Activated naive CD8-positive, alpha-beta T cell treated with anti-CD3 and anti-CD28 coated beads, Interleukin-2, amount 50 U/mL, for 16 hours (primary cell): Measurements from ENCODE around the gene PPP1R14B.

Experiments
- DNase-seq: peaks from one replicate; pipeline ENCODE4 v3.0.0-alpha.2; 2020; ENCODE audit warnings: low read depth, low spot score

PPP1R14B gene

DNA sequence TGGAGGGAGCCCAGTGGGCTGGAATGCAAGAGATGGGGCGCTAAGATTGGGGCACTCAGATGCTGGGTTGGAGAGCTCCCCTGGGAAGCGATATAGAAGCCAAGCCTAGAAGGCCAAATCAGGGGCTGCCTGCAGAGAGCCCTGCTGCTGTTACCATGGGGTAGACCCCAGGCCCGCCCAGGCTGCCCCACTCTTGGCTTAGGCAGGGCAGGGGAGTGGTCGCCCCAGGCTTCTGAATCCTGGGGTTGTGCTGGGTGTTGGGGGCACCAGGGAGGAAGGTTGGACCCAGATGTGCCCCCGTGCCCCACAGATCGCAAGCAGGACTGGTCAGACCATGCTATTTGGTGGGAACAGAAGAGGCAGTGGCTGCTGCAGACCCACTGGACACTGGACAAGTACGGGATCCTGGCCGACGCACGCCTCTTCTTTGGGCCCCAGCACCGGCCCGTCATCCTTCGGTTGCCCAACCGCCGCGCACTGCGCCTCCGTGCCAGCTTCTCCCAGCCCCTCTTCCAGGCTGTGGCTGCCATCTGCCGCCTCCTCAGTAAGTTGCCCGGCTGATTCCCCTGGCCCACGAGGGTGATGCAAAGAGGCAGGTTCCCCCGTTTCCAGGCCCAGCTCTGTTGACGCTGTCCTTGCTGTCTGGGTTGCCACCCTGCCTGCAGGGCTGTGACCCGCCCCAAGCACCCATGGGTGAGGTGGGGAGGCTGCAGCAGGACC, 36.3 kb downstream of the PPP1R14B start:
- no peak for DNase-seq

DNA sequence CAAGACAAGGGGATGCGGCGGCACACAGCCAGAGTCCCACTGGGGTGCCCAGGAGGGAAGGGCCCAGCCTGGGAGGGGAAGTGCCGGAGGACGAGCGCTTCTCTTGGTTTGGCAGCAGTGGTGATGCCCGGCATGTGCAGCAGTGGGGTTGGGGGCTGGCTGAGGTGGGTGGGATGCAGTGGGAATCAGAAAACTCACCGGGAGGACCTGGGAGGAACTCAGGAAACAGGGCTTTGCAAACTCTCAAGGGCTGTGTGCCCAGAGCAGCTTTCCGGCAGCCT, 37.2 kb downstream of the PPP1R14B start:
- no peak for DNase-seq

DNA sequence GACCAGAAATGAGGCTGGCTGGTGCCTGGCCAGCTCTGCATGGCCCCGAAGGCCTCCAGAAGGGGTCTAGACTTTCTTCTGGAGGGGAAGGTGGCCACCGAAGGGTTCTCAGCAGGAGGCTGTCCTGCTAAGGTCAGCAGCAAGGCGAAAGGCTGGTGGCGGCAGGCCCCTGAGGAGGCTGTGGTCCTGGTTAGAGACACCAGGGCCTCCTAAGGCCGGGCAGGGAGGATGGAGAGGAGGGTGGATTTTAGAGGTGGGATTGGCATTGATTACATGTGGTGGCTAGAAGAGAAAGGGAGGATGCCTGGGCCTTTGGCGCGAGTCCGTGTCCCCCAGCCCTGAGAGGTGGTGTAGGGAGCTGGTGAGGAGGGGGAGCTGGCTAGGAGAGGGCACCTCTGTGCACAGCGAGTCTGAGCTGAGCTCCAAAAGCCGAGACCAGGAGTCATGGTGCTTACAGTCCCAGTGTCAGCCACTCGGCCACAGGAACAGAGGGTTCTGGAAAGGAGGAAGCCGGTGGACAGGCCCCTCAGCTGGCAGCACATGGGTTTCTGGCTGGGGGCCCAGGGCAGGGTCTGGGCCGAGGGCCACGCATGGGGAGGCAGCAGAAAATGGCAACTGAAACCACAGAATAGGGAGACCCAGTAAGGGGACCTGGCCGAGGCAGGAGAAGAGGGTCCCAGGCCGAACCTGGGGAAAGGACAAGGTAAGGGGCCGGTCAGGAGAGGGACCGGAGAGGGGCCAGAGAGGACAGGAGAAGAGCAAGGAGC, 37.8 kb downstream of the PPP1R14B start:
- DNase-seq: no peak

DNA sequence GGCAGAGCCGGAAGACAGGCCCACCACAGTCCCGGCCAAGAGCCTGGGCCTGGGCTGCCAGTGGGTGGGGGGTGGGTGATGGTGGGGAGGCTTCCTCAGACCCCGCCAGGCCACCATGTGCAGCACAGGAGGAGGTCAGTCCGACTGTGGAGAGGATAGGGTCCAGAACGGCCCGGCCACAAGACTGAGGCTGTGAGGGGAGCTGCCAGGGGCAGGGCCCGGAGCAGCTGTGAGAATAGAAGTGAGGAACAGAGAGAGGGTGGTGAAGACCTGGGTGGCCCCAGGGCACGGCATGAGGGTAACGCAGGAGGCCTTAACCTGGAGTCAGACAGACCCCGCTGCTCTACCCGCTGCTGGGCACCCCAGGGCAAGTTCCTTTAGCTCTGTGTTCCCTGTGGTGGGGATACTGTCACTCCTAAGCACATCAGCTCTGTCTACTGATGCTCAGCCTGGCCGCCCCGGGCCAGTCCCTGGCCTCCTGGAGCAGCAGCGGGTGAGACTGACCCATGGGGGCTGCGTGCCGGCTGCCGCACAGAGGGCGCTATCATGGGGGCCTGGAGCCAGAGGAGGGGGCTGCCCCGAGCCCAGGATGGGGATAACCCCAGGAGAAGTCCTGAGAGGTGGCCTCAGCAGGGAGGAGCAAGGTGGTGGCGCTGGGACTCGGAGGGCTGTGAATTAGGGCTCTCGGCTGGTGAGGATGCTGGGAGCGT, 38.5 kb downstream of the PPP1R14B start:
- DNase-seq: no peak

DNA sequence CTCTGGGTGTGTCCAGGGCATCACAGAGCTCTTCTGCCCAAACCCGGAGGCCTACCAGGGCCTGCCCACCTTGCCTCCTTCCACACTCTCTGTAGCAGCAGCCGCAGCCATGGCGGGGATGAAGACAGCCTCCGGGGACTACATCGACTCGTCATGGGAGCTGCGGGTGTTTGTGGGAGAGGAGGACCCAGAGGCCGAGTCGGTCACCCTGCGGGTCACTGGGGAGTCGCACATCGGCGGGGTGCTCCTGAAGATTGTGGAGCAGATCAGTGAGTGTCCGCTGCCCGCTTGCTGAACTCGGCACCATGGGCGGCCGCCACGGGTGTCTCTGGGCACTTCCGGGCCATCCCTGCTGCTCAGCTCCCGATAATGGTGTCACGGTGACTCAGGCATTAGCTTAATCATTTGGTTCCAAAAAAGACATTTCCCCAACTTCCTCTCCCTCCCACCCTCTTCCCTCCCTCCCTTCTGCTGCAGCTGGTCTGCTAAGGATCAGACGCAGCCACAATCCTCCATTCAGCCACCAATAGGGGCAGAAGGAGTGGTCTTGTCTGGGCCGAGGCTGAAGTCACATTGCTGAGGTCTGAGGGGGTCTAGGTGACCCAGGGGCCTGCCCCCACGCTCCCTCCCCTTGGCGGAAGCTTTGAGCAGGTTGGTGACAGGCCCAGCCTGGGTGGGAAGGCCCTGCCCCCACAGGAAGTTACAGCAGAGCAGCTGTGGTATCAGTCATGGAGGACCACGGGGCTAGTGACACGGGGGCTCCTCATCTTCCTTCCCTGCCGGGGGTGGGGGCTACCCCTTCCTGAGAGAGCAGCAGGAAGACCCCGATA, 39.3 kb downstream of the PPP1R14B start:
- peak; percentile 66 for DNase-seq

DNA sequence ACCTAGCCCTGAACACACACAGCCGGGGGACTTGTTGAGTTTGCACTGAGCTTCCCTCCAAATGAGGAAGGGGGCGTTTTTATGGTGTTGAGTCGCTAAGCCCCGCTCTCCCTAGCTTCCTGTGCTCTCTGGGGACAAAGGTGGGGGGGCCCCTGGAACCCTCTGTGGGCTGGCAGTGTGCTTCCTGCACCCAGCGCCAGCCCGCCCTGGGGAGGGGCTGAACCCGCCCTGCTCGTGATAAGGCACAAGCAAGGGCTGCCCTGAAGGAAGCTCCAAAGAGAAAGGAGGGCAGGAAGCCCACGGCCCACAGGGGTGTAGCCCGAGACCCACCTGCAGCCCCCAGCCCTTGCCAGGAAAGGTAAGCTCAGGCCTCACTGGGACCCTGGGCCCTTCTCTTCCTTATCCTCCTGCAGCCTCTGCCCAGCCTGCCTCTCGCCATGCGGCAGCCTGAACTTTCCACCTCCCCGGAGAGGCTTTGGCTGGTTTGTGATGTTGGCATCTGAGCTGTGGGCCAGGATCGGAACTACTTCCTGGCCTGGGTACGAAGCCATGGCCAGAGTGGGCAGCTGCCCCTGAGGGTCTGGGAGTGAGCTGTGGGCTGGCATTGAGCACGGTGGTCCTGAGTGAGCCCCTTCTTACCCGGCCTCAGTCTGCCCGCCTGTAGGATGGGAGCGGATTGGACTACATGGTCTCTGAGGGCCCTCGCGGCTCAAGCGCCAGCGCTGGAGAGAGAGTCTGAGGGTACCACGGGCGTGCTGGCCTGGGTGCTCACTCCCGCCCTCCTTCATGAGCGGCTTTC, 40.1 kb downstream of the PPP1R14B start, which contains the start of gene FERMT3:
Gene FERMT3 (plus strand): TSS at position 265 of the 799 bp plus-strand sequence. CDS start 644 bp downstream, outside the sequence.
- DNase-seq: peak; percentile 48

DNA sequence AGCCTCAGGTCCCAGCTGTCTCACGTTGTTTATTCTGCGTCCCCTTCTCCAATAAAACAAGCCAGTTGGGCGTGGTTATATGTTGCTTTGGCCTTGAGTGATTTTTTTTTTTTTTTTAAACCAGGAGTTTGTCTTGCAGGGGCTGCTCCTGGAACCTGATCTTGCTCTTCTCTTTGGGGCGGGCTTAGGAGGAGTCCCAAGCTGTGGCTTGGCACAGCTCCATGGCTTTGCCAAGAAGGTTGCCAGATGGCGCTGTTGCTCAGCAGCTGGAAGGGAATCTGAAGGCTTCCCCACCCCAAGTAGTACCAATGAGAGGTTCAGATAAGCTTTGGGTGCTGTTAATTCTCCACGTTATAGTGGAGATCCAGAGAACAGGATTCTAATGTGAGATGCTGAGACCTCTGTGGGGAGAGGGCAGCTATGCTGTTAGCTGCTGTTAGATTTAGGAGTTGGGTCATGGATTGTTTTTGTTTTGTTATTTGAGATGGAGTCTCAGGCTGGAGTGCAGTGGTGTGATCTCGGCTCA, 42.2 kb downstream of the PPP1R14B start:
- DNase-seq: no peak

DNA sequence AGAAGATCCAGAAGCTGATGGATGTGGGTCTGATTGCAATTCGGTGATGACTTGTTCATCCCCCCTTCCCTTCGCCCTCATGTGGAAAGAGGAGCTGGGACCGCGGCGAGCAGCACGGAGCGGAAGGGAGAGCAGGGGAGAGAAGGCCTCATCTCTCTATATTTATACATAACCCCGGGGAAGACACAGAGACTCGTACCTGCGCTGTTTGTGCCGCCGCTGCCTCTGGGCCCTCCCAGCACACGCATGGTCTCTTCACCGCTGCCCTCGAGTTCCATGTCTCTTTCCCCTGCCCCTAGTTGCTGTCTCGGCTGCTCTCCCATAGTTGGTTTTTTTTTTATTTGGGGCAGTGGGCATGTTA, 42.7 kb downstream of the PPP1R14B start:
- DNase-seq: no peak

DNA sequence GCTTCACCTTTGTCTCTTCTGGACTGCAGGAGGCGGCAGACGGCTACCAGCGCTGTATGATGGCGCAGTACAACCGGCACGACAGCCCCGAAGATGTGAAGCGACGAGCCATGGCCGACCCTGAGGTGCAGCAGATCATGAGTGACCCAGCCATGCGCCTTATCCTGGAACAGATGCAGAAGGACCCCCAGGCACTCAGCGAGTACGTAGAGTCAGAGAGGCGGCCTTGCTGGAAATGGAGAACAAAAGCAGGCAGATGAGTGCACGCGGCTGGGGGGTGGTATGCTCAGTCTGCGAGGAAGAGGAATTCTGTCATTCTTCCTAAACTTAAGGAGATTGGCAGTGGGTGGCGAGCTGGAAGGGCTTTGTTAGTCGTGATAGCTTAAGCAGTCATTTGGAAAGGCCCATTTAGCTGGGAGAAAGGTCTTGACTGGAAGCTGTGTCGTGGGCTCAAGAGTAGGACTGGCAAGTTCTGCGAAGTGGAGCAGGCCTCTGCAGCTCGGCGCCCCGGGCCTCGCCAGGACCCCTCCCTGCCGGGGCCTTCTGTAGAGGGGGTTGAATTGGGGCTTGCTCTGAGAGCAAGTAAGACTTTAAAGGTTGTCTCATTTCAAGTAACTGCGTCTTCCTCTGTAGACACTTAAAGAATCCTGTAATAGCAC, 43.2 kb downstream of the PPP1R14B start:
- no peak for DNase-seq

DNA sequence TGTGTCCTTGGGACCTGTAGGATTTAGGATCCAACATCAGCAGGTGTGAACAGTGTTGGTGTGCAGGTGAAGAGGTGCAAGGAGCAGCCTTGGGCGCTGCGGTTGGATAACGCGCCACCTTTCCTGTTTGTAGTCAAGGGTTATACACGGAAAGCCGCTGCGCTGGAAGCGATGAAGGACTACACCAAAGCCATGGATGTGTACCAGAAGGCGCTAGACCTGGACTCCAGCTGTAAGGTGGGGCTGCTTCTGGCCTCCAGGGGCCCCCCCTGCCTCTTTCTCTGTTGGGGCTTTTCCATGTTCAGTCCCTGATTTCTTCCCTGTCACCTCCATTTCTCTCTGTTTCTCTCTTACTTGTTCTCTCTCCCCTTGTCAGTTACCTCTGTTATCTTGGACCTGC, 43.8 kb downstream of the PPP1R14B start:
- no peak for DNase-seq

DNA sequence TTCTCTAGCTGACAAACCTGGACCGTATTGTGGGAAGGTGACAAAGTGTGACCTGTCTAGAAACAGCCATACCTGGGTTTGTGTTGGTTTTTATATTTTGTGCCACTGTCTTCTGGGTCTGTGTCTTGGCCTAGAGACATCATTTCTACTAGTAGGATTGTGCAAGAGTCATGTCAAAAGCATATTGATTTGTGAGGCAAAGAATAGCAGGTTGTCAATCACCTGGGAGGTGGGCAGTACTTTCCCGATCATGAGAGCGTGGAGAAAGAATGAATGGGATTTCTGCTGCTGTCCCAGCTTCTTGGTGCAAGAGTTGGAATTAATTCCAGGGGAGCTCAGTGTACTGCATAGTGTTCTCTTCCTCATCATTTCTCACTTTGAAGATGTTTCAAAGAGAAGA, 45.2 kb downstream of the PPP1R14B start:
- DNase-seq: no peak

DNA sequence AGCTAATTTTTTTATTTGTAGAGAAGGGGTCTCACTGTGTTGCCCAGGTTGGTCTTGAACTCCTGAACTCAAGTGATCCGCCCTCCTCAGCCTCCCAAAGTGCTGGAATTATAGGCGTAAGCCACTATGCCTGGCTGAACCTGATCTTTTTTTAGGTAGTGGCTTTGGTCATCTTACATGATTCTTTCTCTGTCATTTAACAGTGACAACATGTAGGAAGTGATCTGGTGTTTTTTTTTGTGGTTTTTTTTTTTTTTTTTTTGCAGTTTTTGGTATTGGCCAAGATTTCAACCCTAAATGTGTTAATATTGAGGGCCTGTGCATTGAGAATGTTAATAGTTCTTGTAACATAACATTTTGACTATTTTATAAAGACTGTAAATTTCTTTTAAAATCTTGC, 48.2 kb downstream of the PPP1R14B start:
- no peak for DNase-seq

DNA sequence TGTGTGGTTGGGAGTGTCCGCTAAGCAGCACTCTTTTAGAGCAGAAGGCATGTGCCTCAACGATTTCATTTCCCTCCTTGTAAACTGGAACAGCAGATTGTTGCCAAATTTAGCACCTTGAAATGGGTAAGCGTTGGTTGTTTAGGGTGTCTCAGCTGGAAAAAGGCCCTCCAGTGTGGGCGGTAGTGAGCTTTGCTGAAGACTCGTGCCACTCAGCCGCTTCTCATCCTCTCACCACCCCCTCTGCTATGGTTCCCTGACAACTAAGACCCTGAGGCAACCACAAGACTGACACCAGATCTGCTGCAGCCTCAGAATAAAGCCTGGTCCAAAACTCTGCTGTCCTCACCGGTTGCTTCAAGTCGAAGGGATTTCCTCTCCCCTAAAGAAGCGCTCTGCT, 50.1 kb downstream of the PPP1R14B start:
- DNase-seq: no peak
